Mesodermal cell (in vitro differentiated cells): ENCODE data around the gene AFG3L2.

Experiments used
- H3K27ac ChIP-seq: 2 replicates; pipeline ENCODE4 v1.7.0; 2013; ENCODE audit warnings: mild to moderate bottlenecking, low read depth, low read length, moderate library complexity; ENCODE audit not compliant: severe bottlenecking
- H3K36me3 ChIP-seq: 2 replicates; pipeline ENCODE4 v1.7.1; 2013; ENCODE audit warnings: mild to moderate bottlenecking, low read length, moderate library complexity; ENCODE audit not compliant: control insufficient read depth, insufficient read depth
- H3K4me1 ChIP-seq: one replicate; pipeline ENCODE4 v1.7.1; 2013; ENCODE audit warnings: mild to moderate bottlenecking, low read length; ENCODE audit not compliant: insufficient read depth, control insufficient read depth, poor library complexity, severe bottlenecking
- H3K4me3 ChIP-seq: 2 replicates; pipeline ENCODE4 v1.7.0; 2013; ENCODE audit warnings: low read length, control low read depth, mild to moderate bottlenecking; ENCODE audit not compliant: insufficient read depth, poor library complexity, severe bottlenecking; ENCODE audit errors: extremely low read depth
- H3K9me3 ChIP-seq: 2 replicates; pipeline ENCODE4 v1.7.1; 2013; ENCODE audit warnings: mild to moderate bottlenecking, low read length, moderate library complexity; ENCODE audit not compliant: control insufficient read depth
- WGBS, 2 experiments: methylation state at CpG; one replicate each; pipeline ENCODE4 v1.1.5; 2013; ENCODE audit warnings: missing lambda C conversion rate in 2 of 2; ENCODE audit not compliant: insufficient coverage in 2 of 2; 5-methylcytosine and 5-hydroxymethylcytosine counted together

The AFG3L2 gene

GRCh38 chr18:12362473-12363174 is 14.4 kb downstream of the AFG3L2 start:
- WGBS, 2 experiments: 97% methylated on average over 4 of the region's 11 CpGs
- peaks cover 80% of the 10 kb centered on the region for H3K36me3 ChIP-seq
- no peak overlapping the region for H3K4me3 ChIP-seq
- no peaks in the 10 kb centered on the region for H3K9me3 ChIP-seq
- no peaks in the 10 kb centered on the region for H3K4me1 ChIP-seq
- no peak overlapping the region for H3K27ac ChIP-seq

- Histone ChIP-seq H3K36me3 (peaks cover 75% of the 10 kb centered on the region), H3K4me3 (no peak overlapping the region), H3K9me3 (no peaks in the 10 kb centered on the region), H3K27ac (no peak overlapping the region), H3K4me1 (no peaks in the 10 kb centered on the region)
- WGBS, 2 experiments: 100% methylated on average over 1 of the region's 3 CpGs
Observed at GRCh38 chr18:12361770-12362378, 15.2 kb downstream of the AFG3L2 start.

GRCh38 chr18:12359515-12359927 is 17.5 kb downstream of the AFG3L2 start:
- WGBS, 2 experiments: 98 to 100% methylated on average over 5 of the region's 5 CpGs
- Histone ChIP-seq H3K36me3 (peaks cover 74% of the 10 kb centered on the region), H3K9me3 (no peaks in the 10 kb centered on the region), H3K4me3 (no peak overlapping the region), H3K27ac (no peak overlapping the region), H3K4me1 (no peaks in the 10 kb centered on the region)

GRCh38 chr18:12352188-12352587 is 24.8 kb downstream of the AFG3L2 start:
- Histone ChIP-seq H3K9me3 (no peaks in the 10 kb centered on the region), H3K27ac (no peak overlapping the region), H3K4me1 (no peaks in the 10 kb centered on the region), H3K36me3 (peaks cover 79% of the 10 kb centered on the region), H3K4me3 (no peak overlapping the region)
- whole genome bisulfite sequencing, 2 experiments: 91 to 100% methylated on average over 1 to 5 of the region's 5 CpGs

GRCh38 chr18:12347895-12348294 is 29.1 kb downstream of the AFG3L2 start:
- Histone ChIP-seq H3K4me1 (no peaks in the 10 kb centered on the region), H3K36me3 (peaks cover 91% of the 10 kb centered on the region), H3K4me3 (no peak overlapping the region), H3K27ac (no peak overlapping the region), H3K9me3 (no peaks in the 10 kb centered on the region)
- 93 to 100% methylated on average over 3 to 4 of the region's 4 CpGs for WGBS, 2 experiments

- peaks cover 91% of the 10 kb centered on the region for H3K36me3 ChIP-seq
- WGBS, 2 experiments: 95 to 100% methylated on average over 7 of the region's 7 CpGs
- no peaks in the 10 kb centered on the region for H3K9me3 ChIP-seq
- no peaks in the 10 kb centered on the region for H3K4me1 ChIP-seq
- no peak overlapping the region for H3K27ac ChIP-seq
- H3K4me3 ChIP-seq: no peak overlapping the region
Observed at GRCh38 chr18:12346240-12346565, 30.8 kb downstream of the AFG3L2 start.

GRCh38 chr18:12345491-12346239 is 31.4 kb downstream of the AFG3L2 start:
- Histone ChIP-seq H3K27ac (no peak overlapping the region), H3K4me3 (no peak overlapping the region), H3K9me3 (no peaks in the 10 kb centered on the region), H3K4me1 (no peaks in the 10 kb centered on the region), H3K36me3 (peaks cover 91% of the 10 kb centered on the region)
- 92 to 98% methylated on average over 10 of the region's 13 CpGs for WGBS, 2 experiments

GRCh38 chr18:12342661-12343060 is 34.4 kb downstream of the AFG3L2 start:
- Histone ChIP-seq H3K4me1 (peaks cover 4% of the 10 kb centered on the region), H3K36me3 (peaks cover 81% of the 10 kb centered on the region), H3K9me3 (no peaks in the 10 kb centered on the region), H3K4me3 (no peak overlapping the region), H3K27ac (no peak overlapping the region)
- WGBS, 2 experiments: 92 to 100% methylated on average over 2 to 3 of the region's 4 CpGs

- 92 to 100% methylated on average over 1 to 2 of the region's 5 CpGs for WGBS, 2 experiments
Observed at GRCh38 chr18:12340945-12341660, 35.9 kb downstream of the AFG3L2 start.

GRCh38 chr18:12338382-12338781 is 38.6 kb downstream of the AFG3L2 start:
- peaks cover 78% of the 10 kb centered on the region for H3K36me3 ChIP-seq
- no peak overlapping the region for H3K4me3 ChIP-seq
- 100% methylated on average over 1 of the region's 2 CpGs; no CpG with 5 or more reads in 1 of the 2 experiments for WGBS, 2 experiments
- peaks cover 12% of the 10 kb centered on the region for H3K4me1 ChIP-seq
- no peaks in the 10 kb centered on the region for H3K9me3 ChIP-seq
- H3K27ac ChIP-seq: no peak overlapping the region

More at GRCh38 chr18:12340945-12341660, 35.9 kb downstream of the AFG3L2 start:
- H3K4me1 ChIP-seq: peaks cover 12% of the 10 kb centered on the region
- H3K27ac ChIP-seq: no peak overlapping the region
- H3K4me3 ChIP-seq: no peak overlapping the region
- H3K9me3 ChIP-seq: no peaks in the 10 kb centered on the region
- H3K36me3 ChIP-seq: peaks cover 77% of the 10 kb centered on the region
